Measurements from ENCODE around the gene IL15RA.

DNA sequence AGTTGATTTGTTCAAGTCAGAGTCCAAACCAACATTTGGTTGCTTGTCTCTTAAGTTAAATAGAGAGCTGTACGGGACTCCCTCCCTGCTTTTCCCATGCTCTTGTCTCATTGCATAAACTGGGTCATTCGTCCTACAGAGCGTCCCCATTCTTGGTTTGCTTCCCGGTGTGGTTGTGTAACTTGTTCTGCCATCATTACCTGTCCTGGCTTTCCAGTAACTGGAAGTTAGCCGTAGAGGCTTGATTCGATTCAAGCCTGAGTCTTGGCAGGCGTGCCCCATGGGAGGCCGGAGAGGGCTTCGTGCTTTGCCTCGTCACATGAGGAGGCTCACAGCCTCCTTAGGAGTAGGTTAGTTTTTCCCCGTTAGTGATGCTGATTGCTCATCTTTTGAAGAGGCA, 47.1 kb downstream of the IL15RA start:
- TF ChIP-seq POLR2A (IDR thresholded peaks at IDR 0.05) (no peak), POLR2AphosphoS5 (IDR thresholded peaks at IDR 0.05) (no peak), EP300 (IDR thresholded peaks at IDR 0.05) (no peak)
- TF ChIP-seq, protein P1, sequence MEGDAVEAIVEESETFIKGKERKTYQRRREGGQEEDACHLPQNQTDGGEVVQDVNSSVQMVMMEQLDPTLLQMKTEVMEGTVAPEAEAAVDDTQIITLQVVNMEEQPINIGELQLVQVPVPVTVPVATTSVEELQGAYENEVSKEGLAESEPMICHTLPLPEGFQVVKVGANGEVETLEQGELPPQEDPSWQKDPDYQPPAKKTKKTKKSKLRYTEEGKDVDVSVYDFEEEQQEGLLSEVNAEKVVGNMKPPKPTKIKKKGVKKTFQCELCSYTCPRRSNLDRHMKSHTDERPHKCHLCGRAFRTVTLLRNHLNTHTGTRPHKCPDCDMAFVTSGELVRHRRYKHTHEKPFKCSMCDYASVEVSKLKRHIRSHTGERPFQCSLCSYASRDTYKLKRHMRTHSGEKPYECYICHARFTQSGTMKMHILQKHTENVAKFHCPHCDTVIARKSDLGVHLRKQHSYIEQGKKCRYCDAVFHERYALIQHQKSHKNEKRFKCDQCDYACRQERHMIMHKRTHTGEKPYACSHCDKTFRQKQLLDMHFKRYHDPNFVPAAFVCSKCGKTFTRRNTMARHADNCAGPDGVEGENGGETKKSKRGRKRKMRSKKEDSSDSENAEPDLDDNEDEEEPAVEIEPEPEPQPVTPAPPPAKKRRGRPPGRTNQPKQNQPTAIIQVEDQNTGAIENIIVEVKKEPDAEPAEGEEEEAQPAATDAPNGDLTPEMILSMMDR (IDR thresholded peaks at IDR 0.05), result no peak
